SH-SY5Y (cell line): ENCODE results near the gene CTSZ.

Experiments
- GATA2 ChIP-seq: IDR thresholded peaks from 2 replicates; pipeline ENCODE4 v1.6.1; 2011; ENCODE audit warnings: mild to moderate bottlenecking, low read depth, low read length
- GATA3 ChIP-seq: IDR thresholded peaks from 2 replicates; pipeline ENCODE4 v1.6.1; 2011; ENCODE audit warnings: low read depth, mild to moderate bottlenecking, low read length, moderate library complexity

DNA sequence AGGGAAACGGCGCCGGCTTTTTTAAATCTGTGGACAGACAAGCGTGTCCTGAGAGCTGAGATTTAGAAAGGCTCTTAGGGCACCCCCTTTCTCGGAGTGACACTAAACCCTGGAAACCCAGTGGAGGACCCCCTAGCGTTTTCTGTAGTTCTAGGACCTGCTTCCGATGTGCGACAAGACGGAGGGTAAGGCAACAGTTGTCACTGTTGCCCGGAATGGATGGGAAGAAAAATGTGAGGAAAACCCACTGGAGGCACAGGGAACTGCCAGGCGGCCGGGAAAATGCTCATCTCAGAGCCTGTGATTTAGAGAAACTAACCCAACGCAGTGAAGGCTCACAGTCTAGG, 25.6 kb upstream of the CTSZ start:
- TF ChIP-seq GATA3: no peak
- TF ChIP-seq GATA2: no peak
